ENCODE data around the gene CCR2.

CCR2 gene

GRCh38 chr3:46369151-46369550 is 15.2 kb downstream of the CCR2 start:
- Histone ChIP-seq H3K27me3 (replicated peaks; ENCODE audit: control insufficient read depth, insufficient read depth, low read length) (no peaks in the 10 kb centered on the region; the same call in 1 of the 2 replicates), H3K4me3 (replicated peaks; ENCODE audit: low read depth, low read length) (no peak overlapping the region), H3K36me3 (ENCODE audit: control insufficient read depth, insufficient read depth, low read length) (no peaks in the 10 kb centered on the region)
- DNase-seq (ENCODE audit: extremely low read depth, insufficient read length), result no peak
- TF ChIP-seq CTCF (IDR thresholded peaks at IDR 0.05; ENCODE audit: insufficient read depth, low read length, poor library complexity, severe bottlenecking), result no peak

- peak; percentile 50 for DNase-seq (ENCODE audit: extremely low read depth, insufficient read length)
- Histone ChIP-seq H3K27me3 (replicated peaks; ENCODE audit: control insufficient read depth, insufficient read depth, low read length) (peaks cover 2% of the 10 kb centered on the region), H3K36me3 (ENCODE audit: control insufficient read depth, insufficient read depth, low read length) (no peaks in the 10 kb centered on the region), H3K4me3 (replicated peaks; ENCODE audit: low read depth, low read length) (peak overlapping the region; percentile 33)
- TF ChIP-seq CTCF (IDR thresholded peaks at IDR 0.05; ENCODE audit: insufficient read depth, low read length, poor library complexity, severe bottlenecking), result no peak
Observed at GRCh38 chr3:46369675-46370132, 15.8 kb downstream of the CCR2 start.

GRCh38 chr3:46370839-46371518 is 17.1 kb downstream of the CCR2 start, which contains the start of gene CCR5:
Gene CCR5, plus strand, starts transcription at chr3:46370946. Its CDS starts 1,957 bp downstream, at chr3:46372903.
- peak; percentile 28 for DNase-seq (ENCODE audit: extremely low read depth, insufficient read length)

GRCh38 chr3:46371519-46372340 is 17.8 kb downstream of the CCR2 start:
- Histone ChIP-seq H3K27me3 (replicated peaks; ENCODE audit: control insufficient read depth, insufficient read depth, low read length) (peaks cover 4% of the 10 kb centered on the region), H3K36me3 (ENCODE audit: control insufficient read depth, insufficient read depth, low read length) (no peaks in the 10 kb centered on the region), H3K4me3 (replicated peaks; ENCODE audit: low read depth, low read length) (no peak overlapping the region)
- no peak for TF ChIP-seq CTCF (IDR thresholded peaks at IDR 0.05; ENCODE audit: insufficient read depth, low read length, poor library complexity, severe bottlenecking)
- no peak for DNase-seq (ENCODE audit: extremely low read depth, insufficient read length)

More at GRCh38 chr3:46370839-46371518, 17.1 kb downstream of the CCR2 start, which contains the start of gene CCR5:
- no peak for TF ChIP-seq CTCF (IDR thresholded peaks at IDR 0.05; ENCODE audit: insufficient read depth, low read length, poor library complexity, severe bottlenecking)
- Histone ChIP-seq H3K27me3 (replicated peaks; ENCODE audit: control insufficient read depth, insufficient read depth, low read length) (peaks cover 4% of the 10 kb centered on the region), H3K36me3 (ENCODE audit: control insufficient read depth, insufficient read depth, low read length) (no peaks in the 10 kb centered on the region), H3K4me3 (replicated peaks; ENCODE audit: low read depth, low read length) (peak within 1 kb of the TSS; percentile 33)

GRCh38 chr3:46372492-46373359 is 18.8 kb downstream of the CCR2 start:
- Histone ChIP-seq H3K27me3 (replicated peaks; ENCODE audit: control insufficient read depth, insufficient read depth, low read length) (peaks cover 4% of the 10 kb centered on the region), H3K36me3 (ENCODE audit: control insufficient read depth, insufficient read depth, low read length) (no peaks in the 10 kb centered on the region), H3K4me3 (replicated peaks; ENCODE audit: low read depth, low read length) (no peak overlapping the region)
- TF ChIP-seq CTCF (IDR thresholded peaks at IDR 0.05; ENCODE audit: insufficient read depth, low read length, poor library complexity, severe bottlenecking), result peak; percentile 76
- no peak for DNase-seq (ENCODE audit: extremely low read depth, insufficient read length)
